IPS-18a (cell line): Measurements from ENCODE around the gene PNMA8A.
"Not testable (repeated sequence)": the region's sequence is repeated elsewhere in the genome, so short reads cannot be mapped to it uniquely, and the experiment has no call there.

Experiments
- H3K27ac ChIP-seq: one replicate; pipeline ENCODE4 v1.5.1; 2013; ENCODE audit warnings: low read length
- H3K27me3 ChIP-seq: one replicate; pipeline ENCODE4 v1.6.1; 2013; ENCODE audit warnings: mild to moderate bottlenecking, low read length; ENCODE audit not compliant: control insufficient read depth, insufficient read depth
- H3K36me3 ChIP-seq: one replicate; pipeline ENCODE4 v1.6.1; 2013; ENCODE audit warnings: low read depth, low read length; ENCODE audit not compliant: control insufficient read depth
- H3K4me1 ChIP-seq: one replicate; pipeline ENCODE4 v1.6.1; 2013; ENCODE audit warnings: low read depth, low read length; ENCODE audit not compliant: control insufficient read depth
- H3K4me3 ChIP-seq: one replicate; pipeline ENCODE4 v1.5.1; 2013; ENCODE audit warnings: low read length
- H3K9ac ChIP-seq: one replicate; pipeline ENCODE4 v1.6.1; 2013; ENCODE audit warnings: mild to moderate bottlenecking, low read length, moderate library complexity
- H3K9me3 ChIP-seq: one replicate; pipeline ENCODE4 v1.6.1; 2013; ENCODE audit warnings: low read depth, low read length; ENCODE audit not compliant: control insufficient read depth

PNMA8A gene

GRCh38 chr19:46441866-46442265 lies 29.5 kb downstream of the PNMA8A start:
- Histone ChIP-seq H3K4me1 (no peaks in the 10 kb centered on the region), H3K36me3 (no peaks in the 10 kb centered on the region), H3K9me3 (no peaks in the 10 kb centered on the region), H3K27ac (no peak overlapping the region), H3K4me3 (no peak overlapping the region), H3K9ac (no peak overlapping the region), H3K27me3 (no peaks in the 10 kb centered on the region)

DNA sequence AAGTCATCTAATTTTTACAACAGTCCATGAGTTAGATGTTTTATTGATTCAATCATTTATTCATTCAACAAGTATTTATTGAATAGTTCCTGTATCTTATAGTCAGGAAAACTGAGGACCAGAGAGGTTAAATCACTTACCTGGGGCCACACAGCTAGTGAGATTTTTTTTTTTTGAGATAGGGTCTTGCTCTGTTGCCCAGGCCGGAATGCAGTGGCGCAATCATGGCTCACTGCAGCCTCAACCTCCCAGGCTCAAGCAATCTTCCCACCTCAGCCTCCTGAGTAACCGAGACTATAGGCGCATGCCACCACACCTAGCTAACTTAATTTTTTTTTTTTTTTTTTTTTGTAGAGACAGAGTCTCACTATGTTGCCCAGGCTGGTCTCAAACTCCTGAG lies 35.7 kb downstream of the PNMA8A start:
- not testable (repeated sequence) for H3K27me3 ChIP-seq, H3K9me3 ChIP-seq, H3K4me3 ChIP-seq, H3K9ac ChIP-seq, H3K36me3 ChIP-seq, H3K4me1 ChIP-seq, H3K27ac ChIP-seq

DNA sequence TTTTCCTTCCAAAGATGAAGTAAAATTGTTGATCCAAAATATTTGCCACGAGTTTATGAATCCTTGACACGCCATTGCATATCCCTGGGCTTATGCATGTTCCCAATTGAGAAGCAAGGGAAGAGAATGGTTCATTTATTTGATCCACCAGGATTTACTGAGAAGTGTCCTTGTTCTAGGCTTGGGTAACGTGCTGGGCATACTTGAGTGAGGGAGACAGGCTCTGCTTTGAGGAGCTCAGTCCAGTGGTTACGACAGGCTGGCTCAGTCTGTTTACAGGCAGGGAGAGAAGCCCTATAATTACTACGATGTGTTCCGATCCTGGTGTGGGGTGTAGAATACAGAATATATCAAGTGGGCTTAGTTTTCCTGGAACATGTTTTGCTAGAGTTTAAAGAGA lies 36.4 kb downstream of the PNMA8A start:
- Histone ChIP-seq H3K4me1 (no peaks in the 10 kb centered on the region), H3K36me3 (no peaks in the 10 kb centered on the region), H3K9ac (no peak overlapping the region), H3K27me3 (no peaks in the 10 kb centered on the region), H3K9me3 (no peaks in the 10 kb centered on the region), H3K4me3 (no peak overlapping the region), H3K27ac (no peak overlapping the region)

DNA sequence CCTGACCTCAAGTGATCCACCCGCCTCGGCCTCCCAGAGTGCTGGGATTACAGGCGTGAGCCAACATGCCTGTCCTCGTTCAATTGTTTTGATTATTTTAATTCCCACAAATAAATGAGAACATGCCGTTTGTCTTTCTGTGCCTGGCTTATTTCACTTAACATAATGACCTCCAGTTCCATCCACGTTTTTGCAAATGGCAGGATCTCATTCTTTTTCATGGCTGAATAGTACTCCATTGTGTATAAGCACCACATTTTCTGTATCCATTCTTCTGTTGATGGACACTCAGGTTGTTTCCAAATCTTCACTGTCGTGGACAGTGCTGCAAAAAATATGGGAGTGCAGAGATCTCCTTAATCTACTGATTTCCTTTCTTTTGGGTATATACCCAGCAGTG lies 37.9 kb downstream of the PNMA8A start:
- H3K4me3 ChIP-seq, H3K9me3 ChIP-seq, H3K9ac ChIP-seq, H3K36me3 ChIP-seq, H3K4me1 ChIP-seq, H3K27ac ChIP-seq, H3K27me3 ChIP-seq: not testable (repeated sequence)

GRCh38 chr19:46431824-46432223 lies 39.5 kb downstream of the PNMA8A start:
- H3K36me3 ChIP-seq, result no peaks in the 10 kb centered on the region
- no peaks in the 10 kb centered on the region for H3K4me1 ChIP-seq
- no peak overlapping the region for H3K9ac ChIP-seq
- no peak overlapping the region for H3K4me3 ChIP-seq
- H3K9me3 ChIP-seq, result no peaks in the 10 kb centered on the region
- no peak overlapping the region for H3K27ac ChIP-seq
- H3K27me3 ChIP-seq, result peaks cover 17% of the 10 kb centered on the region

DNA sequence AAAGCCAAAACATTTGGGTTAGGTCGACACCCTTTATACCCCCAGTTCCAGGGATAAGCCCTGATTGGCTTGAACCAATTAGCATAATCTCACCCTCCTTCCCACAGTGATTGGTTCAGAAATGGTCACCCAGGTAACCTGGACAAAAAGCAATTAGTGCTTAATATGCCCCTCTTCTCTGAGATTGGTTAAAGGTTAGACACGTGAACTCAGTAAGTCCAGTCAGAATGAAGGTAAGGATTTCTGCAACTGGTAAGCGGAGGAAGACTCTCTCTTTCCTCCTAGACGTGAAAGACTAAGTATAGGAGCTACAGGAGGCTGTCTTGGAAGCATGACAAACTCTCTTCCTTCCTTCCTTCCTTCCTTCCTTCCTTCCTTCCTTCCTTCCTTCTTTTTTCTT lies 41.4 kb downstream of the PNMA8A start:
- H3K9me3 ChIP-seq, result no peaks in the 10 kb centered on the region
- no peaks in the 10 kb centered on the region for H3K4me1 ChIP-seq
- no peaks in the 10 kb centered on the region for H3K36me3 ChIP-seq
- no peak overlapping the region for H3K27ac ChIP-seq
- peaks cover 23% of the 10 kb centered on the region for H3K27me3 ChIP-seq
- H3K4me3 ChIP-seq, result no peak overlapping the region
- no peak overlapping the region for H3K9ac ChIP-seq

GRCh38 chr19:46428239-46429135 lies 42.9 kb downstream of the PNMA8A start, which contains the start of gene PNMA8C:
TSS of gene PNMA8C (minus strand) at chr19:46428936. CDS start at chr19:46428359, 577 bp downstream.
- Histone ChIP-seq H3K9me3 (no peaks in the 10 kb centered on the region), H3K4me1 (no peaks in the 10 kb centered on the region), H3K27me3 (peaks cover 23% of the 10 kb centered on the region), H3K9ac (no peak within 1 kb of the TSS), H3K27ac (no peak within 1 kb of the TSS), H3K4me3 (peak within 1 kb of the TSS; percentile 47), H3K36me3 (no peaks in the 10 kb centered on the region)

DNA sequence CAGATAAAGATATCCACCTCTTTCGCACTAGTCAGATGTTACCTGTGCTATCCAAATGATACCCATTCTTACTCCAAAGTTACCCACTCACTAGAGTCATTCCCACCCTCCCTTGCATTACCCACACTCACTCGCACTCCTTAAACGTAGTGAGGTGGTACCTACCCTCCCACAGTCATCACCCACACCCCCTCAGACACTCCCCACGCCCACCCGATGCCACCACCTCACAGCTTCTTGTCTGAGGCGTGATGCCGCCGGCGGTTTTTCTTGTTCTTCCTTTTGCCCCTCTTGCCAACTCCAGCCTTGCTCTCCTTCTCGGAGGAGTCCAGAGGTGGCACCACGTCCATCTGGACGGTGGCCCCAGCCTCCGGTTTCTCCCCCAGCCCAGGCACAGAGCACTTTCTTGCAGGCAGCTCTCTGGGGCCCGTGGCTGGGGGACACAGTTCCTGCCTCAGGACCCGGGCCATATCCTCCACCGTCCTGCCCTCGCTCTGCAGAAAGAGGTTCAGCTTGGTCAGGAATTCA lies 43.8 kb downstream of the PNMA8A start:
- Histone ChIP-seq H3K4me1 (no peaks in the 10 kb centered on the region), H3K9ac (no peak overlapping the region), H3K9me3 (no peaks in the 10 kb centered on the region), H3K4me3 (no peak overlapping the region), H3K27ac (no peak overlapping the region), H3K36me3 (no peaks in the 10 kb centered on the region), H3K27me3 (peaks cover 23% of the 10 kb centered on the region)

- H3K4me1 ChIP-seq, result no peaks in the 10 kb centered on the region
- H3K27ac ChIP-seq, result no peak overlapping the region
- H3K36me3 ChIP-seq, result no peaks in the 10 kb centered on the region
- peak overlapping the region; percentile 90 for H3K4me3 ChIP-seq
- H3K27me3 ChIP-seq, result peaks cover 23% of the 10 kb centered on the region
- H3K9ac ChIP-seq, result peak overlapping the region; percentile 59
- no peaks in the 10 kb centered on the region for H3K9me3 ChIP-seq
Observed at GRCh38 chr19:46426506-46427162, 44.7 kb downstream of the PNMA8A start.

DNA sequence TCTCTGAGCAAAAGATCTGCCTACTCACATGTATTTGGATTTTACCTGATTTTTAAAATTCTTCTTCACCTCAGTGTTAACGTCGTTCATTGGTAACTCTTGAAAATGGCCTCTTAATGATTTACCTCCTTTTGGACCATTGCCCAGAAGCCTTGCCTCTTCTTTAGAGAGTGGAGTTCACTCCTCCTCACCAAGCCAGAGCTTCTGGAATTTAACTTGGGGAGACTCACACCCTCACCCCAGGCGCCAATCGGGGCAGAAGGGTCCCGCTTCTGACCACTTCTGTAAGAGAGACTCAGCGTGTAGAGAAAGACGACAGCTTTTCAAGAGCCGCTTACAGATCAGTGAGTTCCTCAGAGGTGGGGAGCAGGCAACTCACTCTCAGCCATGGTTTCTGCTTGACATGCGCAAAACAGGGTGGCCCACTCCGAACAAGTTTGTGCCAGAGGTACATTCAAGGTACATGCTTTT lies 45.3 kb downstream of the PNMA8A start:
- Histone ChIP-seq H3K4me1 (no peaks in the 10 kb centered on the region), H3K27ac (no peak overlapping the region), H3K36me3 (no peaks in the 10 kb centered on the region), H3K9ac (peak overlapping the region; percentile 59), H3K9me3 (no peaks in the 10 kb centered on the region), H3K27me3 (peaks cover 23% of the 10 kb centered on the region), H3K4me3 (peak overlapping the region; percentile 90)

GRCh38 chr19:46423188-46423587 lies 48.2 kb downstream of the PNMA8A start:
- H3K9ac ChIP-seq, result no peak overlapping the region
- H3K4me1 ChIP-seq, result no peaks in the 10 kb centered on the region
- no peaks in the 10 kb centered on the region for H3K36me3 ChIP-seq
- no peak overlapping the region for H3K4me3 ChIP-seq
- no peaks in the 10 kb centered on the region for H3K9me3 ChIP-seq
- H3K27ac ChIP-seq, result no peak overlapping the region
- H3K27me3 ChIP-seq, result peaks cover 20% of the 10 kb centered on the region
